Left ventricle myocardium inferior (tissue), 1 donor: Measurements from ENCODE around the gene TNFSF12. TPM values are rescaled to one million over a fixed set of nuclear protein-coding genes. Genes with fewer than 3 reads are reported as not detected.
A peak's percentile ranks its signal among the peaks of the same experiment; 100 is the strongest.

ENCODE experiments used
- DNase-seq: peaks from one replicate; pipeline ENCODE4 v3.0.0-alpha.2; 2020
- H3K27ac ChIP-seq: fragments of 200-600 bp; replicated peaks from 2 replicates; pipeline ENCODE4 v1.8.0; 2021
- H3K27me3 ChIP-seq: fragments of 200-600 bp; 2 replicates; pipeline ENCODE4 v1.8.0; 2021; ENCODE audit warnings: low read depth
- H3K36me3 ChIP-seq: fragments of 200-600 bp; 2 replicates; pipeline ENCODE4 v1.8.0; 2021
- H3K4me1 ChIP-seq: fragments of 200-600 bp; 2 replicates; pipeline ENCODE4 v1.8.0; 2021
- H3K4me3 ChIP-seq: fragments of 200-600 bp; 2 replicates; pipeline ENCODE4 v1.8.0; 2021; ENCODE audit warnings: mild to moderate bottlenecking, moderate library complexity
- H3K9me3 ChIP-seq: fragments of 200-600 bp; replicated peaks from 2 replicates; pipeline ENCODE4 v1.8.0; 2021
- intact Hi-C: fragments of 100-400 bp; cut with micrococcal nuclease; formaldehyde crosslinking; loops from one replicate; pipeline ENCODE4 v1.11.0; 2022
- total RNA-seq: library from RNA; stranded (reverse); fragmentation: NEBNext Ultra II Directional; extraction: Animal tissue kit (Norgen Biotek cat#: 25700); gene quantifications from one replicate; pipeline ENCODE4 v1.2.1, GENCODE V29; 2021
- TF ChIP-seq, protein P1 (sequence below): fragments of 200-600 bp; IDR thresholded peaks from 2 replicates; pipeline ENCODE4 v1.8.0; 2021; ENCODE audit warnings: antibody characterized with exemption, mild to moderate bottlenecking, borderline replicate concordance
- donor health status: DM: no; HTN: yes; CAD: no; lungs with severe emphysema.

The TNFSF12 gene
- total RNA-seq, 1 donor from 2014 or later = 29.9 TPM

DNA sequence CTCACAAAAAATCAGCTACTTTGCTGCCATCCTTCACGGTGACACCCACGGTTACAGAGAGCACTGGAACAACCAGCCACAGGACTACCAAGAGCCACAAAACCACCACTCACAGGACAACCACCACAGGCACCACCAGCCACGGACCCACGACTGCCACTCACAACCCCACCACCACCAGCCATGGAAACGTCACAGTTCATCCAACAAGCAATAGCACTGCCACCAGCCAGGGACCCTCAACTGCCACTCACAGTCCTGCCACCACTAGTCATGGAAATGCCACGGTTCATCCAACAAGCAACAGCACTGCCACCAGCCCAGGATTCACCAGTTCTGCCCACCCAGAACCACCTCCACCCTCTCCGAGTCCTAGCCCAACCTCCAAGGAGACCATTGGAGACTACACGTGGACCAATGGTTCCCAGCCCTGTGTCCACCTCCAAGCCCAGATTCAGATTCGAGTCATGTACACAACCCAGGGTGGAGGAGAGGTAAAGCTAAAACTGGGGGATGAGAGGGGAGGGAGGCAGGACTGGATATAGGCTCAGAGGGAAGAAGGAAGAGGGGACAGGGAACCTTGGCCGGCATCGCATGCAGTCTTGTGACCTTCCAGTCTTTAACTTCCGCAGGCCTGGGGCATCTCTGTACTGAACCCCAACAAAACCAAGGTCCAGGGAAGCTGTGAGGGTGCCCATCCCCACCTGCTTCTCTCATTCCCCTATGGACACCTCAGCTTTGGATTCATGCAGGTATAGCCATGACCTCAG, 31.2 kb downstream of the TNFSF12 start:
- H3K27me3 ChIP-seq = no peaks in the 10 kb centered on the region
- H3K4me3 ChIP-seq = peak overlapping the region; percentile 76
- peak overlapping the region; percentile 96 for H3K27ac ChIP-seq
- no peak for DNase-seq
- TF ChIP-seq, protein P1, sequence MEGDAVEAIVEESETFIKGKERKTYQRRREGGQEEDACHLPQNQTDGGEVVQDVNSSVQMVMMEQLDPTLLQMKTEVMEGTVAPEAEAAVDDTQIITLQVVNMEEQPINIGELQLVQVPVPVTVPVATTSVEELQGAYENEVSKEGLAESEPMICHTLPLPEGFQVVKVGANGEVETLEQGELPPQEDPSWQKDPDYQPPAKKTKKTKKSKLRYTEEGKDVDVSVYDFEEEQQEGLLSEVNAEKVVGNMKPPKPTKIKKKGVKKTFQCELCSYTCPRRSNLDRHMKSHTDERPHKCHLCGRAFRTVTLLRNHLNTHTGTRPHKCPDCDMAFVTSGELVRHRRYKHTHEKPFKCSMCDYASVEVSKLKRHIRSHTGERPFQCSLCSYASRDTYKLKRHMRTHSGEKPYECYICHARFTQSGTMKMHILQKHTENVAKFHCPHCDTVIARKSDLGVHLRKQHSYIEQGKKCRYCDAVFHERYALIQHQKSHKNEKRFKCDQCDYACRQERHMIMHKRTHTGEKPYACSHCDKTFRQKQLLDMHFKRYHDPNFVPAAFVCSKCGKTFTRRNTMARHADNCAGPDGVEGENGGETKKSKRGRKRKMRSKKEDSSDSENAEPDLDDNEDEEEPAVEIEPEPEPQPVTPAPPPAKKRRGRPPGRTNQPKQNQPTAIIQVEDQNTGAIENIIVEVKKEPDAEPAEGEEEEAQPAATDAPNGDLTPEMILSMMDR = no peak
- intact Hi-C loops = no loop called here
- peaks cover 43% of the 10 kb centered on the region for H3K36me3 ChIP-seq
- H3K4me1 ChIP-seq = peaks cover 88% of the 10 kb centered on the region
- no peaks in the 10 kb centered on the region for H3K9me3 ChIP-seq

DNA sequence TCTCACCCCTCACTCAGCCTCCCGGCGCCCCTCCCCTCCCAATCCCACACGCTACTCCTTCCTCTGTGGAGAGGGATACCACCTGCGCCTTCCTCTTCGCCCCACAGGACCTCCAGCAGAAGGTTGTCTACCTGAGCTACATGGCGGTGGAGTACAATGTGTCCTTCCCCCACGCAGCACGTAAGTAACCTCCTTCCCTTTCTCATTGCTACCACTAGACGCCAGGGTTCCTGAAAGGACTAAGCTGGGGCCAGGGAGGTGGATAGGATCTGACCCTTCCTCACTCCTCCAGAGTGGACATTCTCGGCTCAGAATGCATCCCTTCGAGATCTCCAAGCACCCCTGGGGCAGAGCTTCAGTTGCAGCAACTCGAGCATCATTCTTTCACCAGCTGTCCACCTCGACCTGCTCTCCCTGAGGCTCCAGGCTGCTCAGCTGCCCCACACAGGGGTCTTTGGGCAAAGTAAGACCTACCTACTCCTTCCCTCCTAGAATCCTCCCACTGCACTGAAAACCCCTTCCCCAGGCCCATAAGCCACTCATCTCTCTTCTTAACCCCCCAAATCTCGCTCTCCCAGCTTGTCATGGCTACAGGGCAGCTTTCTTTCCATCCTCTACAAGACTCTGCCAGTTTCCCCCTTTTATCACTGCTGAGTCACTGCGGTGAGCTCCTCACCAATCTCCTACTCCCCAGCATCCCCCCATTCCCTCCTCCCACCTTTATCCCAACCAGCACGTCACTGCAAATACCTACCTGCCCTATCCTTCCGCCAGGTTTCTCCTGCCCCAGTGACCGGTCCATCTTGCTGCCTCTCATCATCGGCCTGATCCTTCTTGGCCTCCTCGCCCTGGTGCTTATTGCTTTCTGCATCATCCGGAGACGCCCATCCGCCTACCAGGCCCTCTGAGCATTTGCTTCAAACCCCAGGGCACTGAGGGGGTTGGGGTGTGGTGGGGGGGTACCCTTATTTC, 32.0 kb downstream of the TNFSF12 start:
- peak overlapping the region; percentile 76 for H3K4me3 ChIP-seq
- H3K4me1 ChIP-seq = peaks cover 87% of the 10 kb centered on the region
- no peaks in the 10 kb centered on the region for H3K9me3 ChIP-seq
- peaks cover 36% of the 10 kb centered on the region for H3K36me3 ChIP-seq
- H3K27ac ChIP-seq = peak overlapping the region; percentile 96
- H3K27me3 ChIP-seq = no peaks in the 10 kb centered on the region
- intact Hi-C loops = no loop called here
- TF ChIP-seq, protein P1 = no peak
- no peak for DNase-seq

DNA sequence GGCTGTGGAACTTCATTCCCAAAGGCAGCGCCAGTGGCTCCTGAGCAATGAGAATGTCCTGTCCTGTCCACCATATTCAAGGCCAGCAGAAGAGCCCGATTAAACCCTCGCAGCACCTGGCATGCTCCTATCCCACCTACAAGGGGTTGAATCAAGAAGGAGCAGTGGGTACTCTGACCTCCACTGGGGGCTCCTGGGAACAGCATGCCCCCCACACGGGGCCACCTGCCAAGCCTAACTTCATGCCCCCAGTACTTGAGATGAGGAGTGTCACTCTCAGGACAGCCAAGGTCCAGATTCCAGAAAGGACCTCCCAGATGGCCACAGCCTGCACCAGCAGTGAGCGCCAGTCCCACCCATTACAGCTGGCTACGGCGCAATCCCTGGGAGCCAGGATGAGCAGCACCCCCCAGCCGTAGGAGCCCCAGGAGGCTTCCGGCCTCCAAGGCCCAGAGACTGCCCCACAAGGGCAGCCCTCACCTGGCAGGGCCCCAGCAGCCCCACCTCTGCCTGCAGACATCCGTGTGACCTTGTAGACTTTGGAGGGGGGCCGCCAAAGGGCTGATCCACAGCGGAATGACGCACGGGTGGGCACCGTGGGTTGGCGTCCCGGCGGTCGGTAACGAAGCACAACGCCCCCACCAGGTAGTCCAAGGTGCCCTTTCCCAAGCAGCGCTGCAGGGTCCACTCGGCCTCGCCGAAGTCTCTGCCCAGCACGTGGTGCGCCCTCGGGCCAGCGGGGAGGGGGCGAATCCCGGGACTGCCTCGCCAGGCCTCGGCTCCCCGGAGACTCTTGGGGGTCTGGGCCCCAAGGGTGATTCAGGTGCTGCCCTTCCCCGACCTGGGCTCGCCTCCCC, 33.8 kb downstream of the TNFSF12 start:
- TF ChIP-seq, protein P1 = no peak
- no peak for DNase-seq
- Histone ChIP-seq H3K27me3 (no peaks in the 10 kb centered on the region), H3K9me3 (no peaks in the 10 kb centered on the region), H3K4me3 (peak overlapping the region; percentile 76), H3K36me3 (peaks cover 25% of the 10 kb centered on the region), H3K27ac (peak overlapping the region; percentile 96), H3K4me1 (peaks cover 77% of the 10 kb centered on the region)
- intact Hi-C loops = no loop called here

DNA sequence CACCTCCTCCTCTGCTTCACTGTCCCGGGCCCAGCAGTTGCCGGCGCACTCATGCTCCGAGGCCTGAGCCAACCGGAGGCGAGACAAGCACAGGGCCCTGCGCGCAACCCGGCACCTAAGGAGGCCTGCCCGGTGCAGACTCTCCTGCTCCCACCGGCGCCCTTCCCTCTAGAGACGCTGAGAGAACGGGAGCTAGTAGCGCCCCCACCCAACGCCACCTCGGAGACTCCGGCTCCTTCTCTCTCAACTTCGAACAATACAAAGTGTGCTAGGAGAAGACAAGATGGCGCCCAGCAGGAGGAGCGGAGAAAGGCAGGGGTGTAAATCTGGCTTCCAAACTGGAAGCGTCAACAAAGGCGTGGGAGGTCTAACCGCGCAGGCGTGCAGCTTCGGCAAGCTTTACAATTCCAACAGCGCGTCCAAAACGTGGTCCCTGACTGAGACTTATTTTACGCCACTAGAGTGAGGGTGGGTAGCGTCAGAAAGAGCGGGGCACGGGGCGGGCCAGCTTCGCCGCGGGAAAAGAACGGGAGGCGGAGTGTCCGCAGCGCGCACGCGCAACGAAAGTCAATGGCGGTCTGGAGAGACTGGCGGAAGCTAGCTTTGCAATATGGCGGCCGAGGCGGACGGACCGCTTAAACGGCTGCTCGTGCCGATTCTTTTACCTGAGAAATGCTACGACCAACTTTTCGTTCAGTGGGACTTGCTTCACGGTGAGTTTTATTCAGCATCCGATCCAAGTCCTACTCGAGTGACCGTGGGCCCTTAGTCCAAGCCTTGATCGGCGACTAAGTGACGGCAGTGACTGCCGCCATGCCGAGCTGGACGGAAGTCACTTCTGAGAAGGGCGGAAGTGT, 34.6 kb downstream of the TNFSF12 start, which contains the start of gene MPDU1:
Gene MPDU1, plus strand, starts transcription at position 600 of the 857 bp plus-strand sequence. Its CDS starts 11 bp downstream, at position 611.
- peaks cover 19% of the 10 kb centered on the region for H3K36me3 ChIP-seq
- peaks cover 80% of the 10 kb centered on the region for H3K4me1 ChIP-seq
- peak; percentile 96 for DNase-seq
- TF ChIP-seq, protein P1 = no peak
- peak within 1 kb of the TSS; percentile 76 for H3K4me3 ChIP-seq
- H3K9me3 ChIP-seq = no peaks in the 10 kb centered on the region
- H3K27me3 ChIP-seq = no peaks in the 10 kb centered on the region
- intact Hi-C loops = no loop called here
- H3K27ac ChIP-seq = peak within 1 kb of the TSS; percentile 96
